SIG-M5 treated with dmso at 0.1 percent for 504 hours (cell line): ENCODE measurements around the gene AHSG.
"Not testable (repeated sequence)": the region's sequence is repeated elsewhere in the genome, so short reads cannot be mapped to it uniquely, and the experiment has no call there.

ENCODE experiments used
- DNase-seq: peaks from one replicate; lab custom pipeline; 2025; ENCODE audit not compliant: unreplicated experiment; lab: John Stamatoyannopoulos, UW

Gene AHSG

DNA sequence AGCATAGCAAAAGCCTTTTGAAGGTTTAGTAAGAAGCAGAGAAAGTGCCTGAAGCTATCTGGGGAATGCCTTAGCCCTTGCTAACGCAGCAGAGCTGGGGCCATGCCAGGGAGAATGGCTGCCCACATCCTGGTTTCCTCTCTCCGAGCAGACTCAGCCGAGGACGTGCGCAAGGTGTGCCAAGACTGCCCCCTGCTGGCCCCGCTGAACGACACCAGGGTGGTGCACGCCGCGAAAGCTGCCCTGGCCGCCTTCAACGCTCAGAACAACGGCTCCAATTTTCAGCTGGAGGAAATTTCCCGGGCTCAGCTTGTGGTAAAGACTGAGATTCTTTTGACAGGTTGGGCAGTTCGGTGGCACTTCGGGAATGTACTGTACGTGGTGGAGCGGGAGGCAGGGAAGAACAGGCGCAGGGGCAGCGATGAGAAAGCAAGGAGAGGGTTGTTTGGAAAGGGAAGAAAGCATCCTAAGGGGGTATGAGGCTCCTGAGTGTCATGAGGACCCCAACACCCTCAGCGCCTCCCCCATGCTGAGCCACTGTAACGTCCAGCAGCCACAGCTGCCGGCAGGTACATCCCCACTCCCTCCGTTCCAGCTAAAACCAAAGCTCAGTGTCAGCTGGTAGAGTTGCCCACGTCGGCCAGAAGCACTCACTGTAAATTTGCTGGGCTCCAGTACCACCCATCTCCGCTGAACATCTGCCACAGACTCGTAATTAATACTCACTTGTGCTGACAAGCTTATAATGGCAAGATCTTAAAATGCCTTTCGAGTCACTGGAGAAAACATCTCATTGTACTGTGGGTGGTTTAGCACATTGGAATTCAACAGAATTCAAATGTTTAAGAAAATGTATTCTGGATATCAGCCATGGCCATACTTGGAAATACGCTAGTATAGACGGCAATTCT is 4.4 kb downstream of the AHSG start:
- peak; percentile 89 for DNase-seq

- DNase-seq: no peak
Measured at GRCh38 chr3:186618318-186618938, 5.6 kb downstream of the AHSG start.

DNA sequence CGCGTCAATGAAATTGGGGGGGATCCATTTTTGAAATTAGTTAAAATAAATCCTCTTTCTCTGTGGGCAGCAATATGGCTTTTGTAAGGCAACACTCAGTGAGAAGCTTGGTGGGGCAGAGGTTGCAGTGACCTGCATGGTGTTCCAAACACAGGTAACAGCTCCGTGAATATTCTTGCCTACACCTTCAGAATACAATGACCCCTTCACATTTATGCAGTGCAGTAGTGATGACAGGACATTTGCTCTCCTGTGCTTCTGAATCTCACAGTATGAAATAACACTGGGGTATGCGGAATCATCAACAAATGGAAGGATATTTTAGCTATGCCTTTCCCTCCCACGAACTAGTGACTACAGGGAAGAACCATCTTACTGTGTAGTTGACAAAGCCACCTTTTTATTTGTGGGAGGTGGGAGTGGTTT is 6.9 kb downstream of the AHSG start:
- DNase-seq: no peak

DNA sequence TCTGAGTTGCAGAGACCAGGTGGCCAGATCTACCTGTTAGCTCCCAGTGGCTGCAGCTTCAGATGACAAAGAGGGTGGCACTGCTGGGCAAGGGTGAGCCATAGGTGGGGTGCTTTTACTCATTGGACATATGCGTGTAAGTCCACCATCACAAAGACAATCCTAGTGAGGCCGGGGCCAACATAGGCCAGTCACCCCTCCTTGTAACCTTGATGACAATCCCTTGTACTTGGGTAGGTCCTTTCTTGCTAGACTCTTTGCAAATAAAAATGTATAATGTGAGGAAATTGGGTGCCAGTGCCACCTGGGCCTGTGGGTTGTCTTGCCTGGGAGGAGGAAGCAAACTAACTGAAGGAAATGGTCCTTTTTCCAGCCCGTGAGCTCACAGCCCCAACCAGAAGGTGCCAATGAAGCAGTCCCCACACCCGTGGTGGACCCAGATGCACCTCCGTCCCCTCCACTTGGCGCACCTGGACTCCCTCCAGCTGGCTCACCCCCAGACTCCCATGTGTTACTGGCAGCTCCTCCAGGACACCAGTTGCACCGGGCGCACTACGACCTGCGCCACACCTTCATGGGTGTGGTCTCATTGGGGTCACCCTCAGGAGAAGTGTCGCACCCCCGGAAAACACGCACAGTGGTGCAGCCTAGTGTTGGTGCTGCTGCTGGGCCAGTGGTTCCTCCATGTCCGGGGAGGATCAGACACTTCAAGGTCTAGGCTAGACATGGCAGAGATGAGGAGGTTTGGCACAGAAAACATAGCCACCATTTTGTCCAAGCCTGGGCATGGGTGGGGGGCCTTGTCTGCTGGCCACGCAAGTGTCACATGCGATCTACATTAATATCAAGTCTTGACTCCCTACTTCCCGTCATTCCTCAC is 7.6 kb downstream of the AHSG start:
- no peak for DNase-seq

GRCh38 chr3:186621894-186622650 is 9.2 kb downstream of the AHSG start:
- DNase-seq: no peak

DNA sequence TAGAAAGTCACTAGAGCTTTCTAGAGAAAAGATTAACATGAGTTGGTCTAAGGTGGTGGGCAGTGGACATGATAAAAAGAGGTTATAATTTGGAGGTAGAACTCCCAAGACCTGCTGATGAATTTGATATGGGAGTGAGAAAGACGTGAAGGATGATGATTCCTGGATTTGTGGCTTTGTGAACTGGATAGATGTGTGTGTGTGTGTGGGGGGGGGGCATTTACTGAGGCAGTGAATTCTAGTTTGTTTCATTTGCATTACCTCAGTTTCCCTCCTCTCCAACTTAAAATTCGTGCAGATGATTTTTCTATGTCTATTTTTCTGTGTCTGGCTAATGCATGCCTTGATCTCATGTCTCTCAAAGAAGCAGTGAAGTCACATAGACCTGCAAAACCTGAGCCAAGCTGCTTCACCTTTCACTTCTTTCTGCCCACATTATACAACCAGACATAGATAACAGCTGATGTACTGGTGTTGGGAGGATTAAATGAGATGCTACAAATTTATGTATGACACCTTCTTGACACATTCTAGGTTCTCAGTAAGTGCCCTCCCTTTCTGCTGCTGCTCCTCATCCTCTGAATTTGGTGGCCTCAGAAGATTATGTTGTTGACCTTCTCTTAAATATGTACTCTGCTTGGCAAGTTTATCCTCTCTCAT is 9.9 kb downstream of the AHSG start:
- DNase-seq: no peak

GRCh38 chr3:186624598-186624997 is 11.7 kb downstream of the AHSG start:
- no peak for DNase-seq

- no peak for DNase-seq
Measured at GRCh38 chr3:186625600-186626042, 12.8 kb downstream of the AHSG start.

- DNase-seq: no peak
Measured at GRCh38 chr3:186626254-186626847, 13.5 kb downstream of the AHSG start.

GRCh38 chr3:186627852-186628414 is 15.1 kb downstream of the AHSG start:
- no peak for DNase-seq

GRCh38 chr3:186628756-186629155 is 15.9 kb downstream of the AHSG start:
- no peak for DNase-seq

DNA sequence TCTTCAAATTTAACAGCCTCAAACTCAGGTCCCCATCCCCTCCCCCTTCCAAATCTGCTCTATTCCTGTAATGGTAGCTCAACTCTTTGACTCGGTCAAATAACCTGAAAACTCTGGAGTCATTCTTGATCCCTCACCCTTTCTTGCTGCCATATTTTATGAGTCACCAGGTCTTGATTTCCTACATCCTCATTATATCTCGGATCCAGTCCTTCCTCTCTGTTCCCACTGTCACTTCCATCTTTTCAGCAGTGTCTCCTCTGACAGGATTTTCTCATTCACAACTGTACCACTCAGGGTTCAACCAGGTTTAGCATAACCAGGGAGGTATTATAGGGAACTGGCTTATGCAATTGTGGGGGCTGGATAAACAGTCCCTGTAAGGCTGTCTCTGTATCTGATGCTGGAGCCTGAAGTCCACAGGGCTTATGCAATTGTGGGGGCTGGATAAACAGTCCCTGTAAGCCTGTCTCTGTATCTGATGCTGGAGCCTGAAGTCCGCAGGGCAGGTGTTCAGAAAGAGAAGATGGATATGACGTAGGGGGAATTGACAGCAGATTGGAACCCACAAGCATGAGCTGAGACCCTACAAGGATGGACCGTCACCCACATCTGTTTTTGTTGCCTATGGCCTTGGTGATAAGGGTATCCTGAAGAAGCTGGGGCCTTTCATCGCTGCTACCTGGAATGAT is 18.2 kb downstream of the AHSG start:
- DNase-seq: no peak

DNA sequence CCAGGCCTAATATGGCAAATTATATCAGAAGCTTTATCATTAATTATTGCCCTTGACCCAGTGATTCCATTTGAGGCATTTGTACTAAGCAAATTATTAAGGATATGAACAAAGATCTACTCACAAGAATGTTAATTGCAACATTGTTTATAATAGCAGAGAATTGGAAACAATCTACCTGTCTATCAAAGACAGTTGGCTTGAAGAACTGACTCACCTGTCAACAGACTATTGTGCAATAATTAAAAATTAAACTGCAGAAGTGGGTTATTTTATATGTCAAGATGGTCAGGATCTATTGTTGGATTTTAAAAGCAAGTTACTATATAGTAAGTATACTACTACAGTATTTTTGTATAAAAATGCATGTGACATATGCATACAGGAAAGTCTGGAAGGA is 20.6 kb downstream of the AHSG start:
- no peak for DNase-seq

DNA sequence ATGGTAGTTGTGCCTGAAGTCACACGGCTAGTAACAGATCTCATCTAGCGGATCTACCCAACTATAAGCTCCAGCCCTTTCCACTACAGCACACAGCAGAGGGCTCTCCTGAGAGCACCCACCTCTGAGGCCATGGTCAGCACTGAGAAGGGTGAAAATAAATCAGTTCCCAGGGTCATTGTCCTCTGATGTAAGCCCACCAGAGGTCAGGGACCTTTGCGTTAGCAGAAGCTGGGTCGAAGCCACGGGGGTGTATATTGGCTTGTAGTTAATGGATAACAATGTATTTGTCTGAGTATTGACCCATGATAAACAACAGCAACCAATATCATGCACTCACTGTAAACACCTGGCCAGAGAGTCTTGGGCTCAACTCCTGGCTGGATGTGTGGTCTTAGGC is 21.3 kb downstream of the AHSG start:
- DNase-seq: not testable (repeated sequence)

DNA sequence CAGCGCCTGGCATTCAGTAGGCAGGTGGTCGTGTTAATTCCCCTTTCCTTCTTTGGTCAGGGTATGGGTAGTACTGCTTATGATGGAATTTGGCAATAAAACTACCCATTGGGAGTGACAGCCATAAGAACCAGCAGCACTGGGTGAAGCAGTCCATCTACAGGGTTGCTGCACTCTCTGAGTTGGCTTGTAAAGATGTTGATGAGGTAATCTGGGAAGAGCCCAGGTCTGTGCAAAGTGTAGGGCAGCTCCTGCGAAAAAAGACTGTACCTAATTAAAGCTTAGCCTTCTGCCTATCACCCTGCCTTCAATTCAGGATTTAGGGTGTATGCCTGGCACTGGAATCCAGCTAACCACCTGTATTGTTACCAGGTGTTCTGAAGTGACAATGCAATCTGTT is 22.7 kb downstream of the AHSG start:
- DNase-seq: no peak

DNA sequence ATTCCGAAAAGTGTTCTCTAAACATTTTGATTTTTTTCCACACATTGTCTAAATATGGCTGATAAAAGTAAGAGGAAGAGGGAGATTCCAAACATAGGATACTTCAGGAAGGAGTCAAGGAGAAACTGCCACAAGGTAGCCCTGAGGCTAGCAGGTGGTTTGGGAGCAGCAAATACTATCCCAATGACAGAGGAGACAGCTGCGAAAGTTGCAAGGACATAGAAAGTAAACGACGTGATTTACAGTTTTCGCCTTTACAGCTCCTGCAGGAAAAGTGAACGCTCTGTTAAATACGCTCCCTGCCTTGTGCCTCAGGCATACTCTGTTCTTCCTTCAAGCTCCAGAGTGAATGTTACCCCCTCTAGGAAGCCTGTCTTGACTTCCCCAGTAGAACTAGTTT is 23.7 kb downstream of the AHSG start:
- DNase-seq: no peak

GRCh38 chr3:186637686-186638085 is 24.8 kb downstream of the AHSG start:
- no peak for DNase-seq

- no peak for DNase-seq
Measured at GRCh38 chr3:186638259-186638658, 25.4 kb downstream of the AHSG start.
